ENCODE results near the gene THG1L.

Gene THG1L

GRCh38 chr5:157761690-157762621 is 30.7 kb downstream of the THG1L start:
- H3K27ac ChIP-seq (ENCODE audit: low read depth, low read length, severe bottlenecking), result no peak overlapping the region
- no peak overlapping the region for H3K4me3 ChIP-seq (ENCODE audit: extremely low read depth, insufficient read depth, low read length, poor library complexity, severe bottlenecking)
- H3K4me1 ChIP-seq (ENCODE audit: control insufficient read depth, insufficient read depth, low read length, poor library complexity, severe bottlenecking), result no peaks in the 10 kb centered on the region
- 62 to 100% methylated on average over 1 to 7 of the region's 10 CpGs for WGBS, 2 experiments (ENCODE audit: insufficient coverage in 2 of 2)
- H3K9me3 ChIP-seq (ENCODE audit: control insufficient read depth, low read length), result no peaks in the 10 kb centered on the region
- H3K36me3 ChIP-seq (ENCODE audit: control insufficient read depth, insufficient read depth, low read length), result peaks cover 7% of the 10 kb centered on the region

- Histone ChIP-seq H3K4me3 (ENCODE audit: extremely low read depth, insufficient read depth, low read length, poor library complexity, severe bottlenecking) (no peak overlapping the region), H3K9me3 (ENCODE audit: control insufficient read depth, low read length) (no peaks in the 10 kb centered on the region), H3K4me1 (ENCODE audit: control insufficient read depth, insufficient read depth, low read length, poor library complexity, severe bottlenecking) (no peaks in the 10 kb centered on the region), H3K36me3 (ENCODE audit: control insufficient read depth, insufficient read depth, low read length) (peaks cover 7% of the 10 kb centered on the region), H3K27ac (ENCODE audit: low read depth, low read length, severe bottlenecking) (no peak overlapping the region)
- 95 to 100% methylated on average over 5 to 6 of the region's 6 CpGs for WGBS, 2 experiments (ENCODE audit: insufficient coverage in 2 of 2)
Measured at GRCh38 chr5:157764531-157764930, 33.3 kb downstream of the THG1L start.

GRCh38 chr5:157766442-157766841 is 35.2 kb downstream of the THG1L start:
- Histone ChIP-seq H3K4me3 (ENCODE audit: extremely low read depth, insufficient read depth, low read length, poor library complexity, severe bottlenecking) (no peak overlapping the region), H3K36me3 (ENCODE audit: control insufficient read depth, insufficient read depth, low read length) (no peaks in the 10 kb centered on the region), H3K27ac (ENCODE audit: low read depth, low read length, severe bottlenecking) (no peak overlapping the region), H3K4me1 (ENCODE audit: control insufficient read depth, insufficient read depth, low read length, poor library complexity, severe bottlenecking) (no peaks in the 10 kb centered on the region), H3K9me3 (ENCODE audit: control insufficient read depth, low read length) (no peaks in the 10 kb centered on the region)
- 90 to 100% methylated on average over 4 to 5 of the region's 7 CpGs for WGBS, 2 experiments (ENCODE audit: insufficient coverage in 2 of 2)

- WGBS, 2 experiments (ENCODE audit: insufficient coverage in 2 of 2), result 90 to 100% methylated on average over 1 of the region's 1 CpG
Measured at GRCh38 chr5:157766902-157767301, 35.7 kb downstream of the THG1L start.

DNA sequence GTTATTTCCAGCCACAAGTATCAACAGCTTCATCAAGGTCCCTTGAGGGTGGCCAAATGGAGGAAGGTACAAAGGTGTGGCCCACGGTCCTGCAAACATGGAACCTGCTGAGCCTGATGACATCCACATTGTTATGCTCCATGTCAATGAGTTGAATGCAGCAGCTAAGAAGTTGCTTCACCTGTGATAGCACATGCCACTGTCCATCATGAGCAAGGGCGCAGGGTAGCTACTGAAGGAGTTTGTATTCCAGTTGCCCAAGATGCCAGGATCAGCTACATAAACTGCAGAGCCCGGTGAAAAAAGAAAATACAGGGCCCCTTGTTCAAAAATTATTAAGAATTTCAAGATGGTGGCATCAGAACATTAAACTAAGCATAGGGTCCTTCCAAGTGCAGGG is 36.5 kb downstream of the THG1L start:
- no peaks in the 10 kb centered on the region for H3K36me3 ChIP-seq (ENCODE audit: control insufficient read depth, insufficient read depth, low read length)
- no peaks in the 10 kb centered on the region for H3K9me3 ChIP-seq (ENCODE audit: control insufficient read depth, low read length)
- no peak overlapping the region for H3K4me3 ChIP-seq (ENCODE audit: extremely low read depth, insufficient read depth, low read length, poor library complexity, severe bottlenecking)
- H3K4me1 ChIP-seq (ENCODE audit: control insufficient read depth, insufficient read depth, low read length, poor library complexity, severe bottlenecking), result no peaks in the 10 kb centered on the region
- H3K27ac ChIP-seq (ENCODE audit: low read depth, low read length, severe bottlenecking), result no peak overlapping the region
- 85% methylated on average over 2 to 3 of the region's 3 CpGs for WGBS, 2 experiments (ENCODE audit: insufficient coverage in 2 of 2)

More at GRCh38 chr5:157766902-157767301, 35.7 kb downstream of the THG1L start:
- no peaks in the 10 kb centered on the region for H3K36me3 ChIP-seq (ENCODE audit: control insufficient read depth, insufficient read depth, low read length)
- H3K4me3 ChIP-seq (ENCODE audit: extremely low read depth, insufficient read depth, low read length, poor library complexity, severe bottlenecking), result no peak overlapping the region
- H3K4me1 ChIP-seq (ENCODE audit: control insufficient read depth, insufficient read depth, low read length, poor library complexity, severe bottlenecking), result no peaks in the 10 kb centered on the region
- no peak overlapping the region for H3K27ac ChIP-seq (ENCODE audit: low read depth, low read length, severe bottlenecking)
- no peaks in the 10 kb centered on the region for H3K9me3 ChIP-seq (ENCODE audit: control insufficient read depth, low read length)

- H3K9me3 ChIP-seq (ENCODE audit: control insufficient read depth, low read length), result no peaks in the 10 kb centered on the region
- no peaks in the 10 kb centered on the region for H3K4me1 ChIP-seq (ENCODE audit: control insufficient read depth, insufficient read depth, low read length, poor library complexity, severe bottlenecking)
- 83 to 90% methylated on average over 2 of the region's 4 CpGs for WGBS, 2 experiments (ENCODE audit: insufficient coverage in 2 of 2)
- H3K27ac ChIP-seq (ENCODE audit: low read depth, low read length, severe bottlenecking), result no peak overlapping the region
- H3K4me3 ChIP-seq (ENCODE audit: extremely low read depth, insufficient read depth, low read length, poor library complexity, severe bottlenecking), result no peak overlapping the region
- H3K36me3 ChIP-seq (ENCODE audit: control insufficient read depth, insufficient read depth, low read length), result no peaks in the 10 kb centered on the region
Measured at GRCh38 chr5:157770665-157771064, 39.4 kb downstream of the THG1L start.

DNA sequence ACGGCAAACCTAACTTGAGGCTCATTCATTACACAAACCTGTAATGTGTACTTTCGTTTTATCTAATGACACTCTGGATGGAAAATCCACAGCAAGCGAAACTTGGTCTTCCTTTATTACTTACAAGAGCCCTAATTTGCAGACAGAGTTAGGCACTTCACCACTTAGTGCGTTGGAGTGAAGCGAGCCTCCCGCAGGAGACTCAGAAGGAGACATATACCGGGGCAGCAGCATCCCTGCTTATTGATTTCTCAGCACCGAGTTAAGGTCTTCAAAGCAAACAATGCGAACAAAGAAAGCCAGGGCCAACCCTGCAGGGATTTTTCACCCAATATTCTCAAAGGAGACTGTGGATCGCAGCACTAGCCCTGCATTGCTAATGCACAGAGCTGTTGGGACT is 40.9 kb downstream of the THG1L start:
- Histone ChIP-seq H3K9me3 (ENCODE audit: control insufficient read depth, low read length) (no peaks in the 10 kb centered on the region), H3K36me3 (ENCODE audit: control insufficient read depth, insufficient read depth, low read length) (no peaks in the 10 kb centered on the region), H3K27ac (ENCODE audit: low read depth, low read length, severe bottlenecking) (no peak overlapping the region), H3K4me1 (ENCODE audit: control insufficient read depth, insufficient read depth, low read length, poor library complexity, severe bottlenecking) (no peaks in the 10 kb centered on the region), H3K4me3 (ENCODE audit: extremely low read depth, insufficient read depth, low read length, poor library complexity, severe bottlenecking) (no peak overlapping the region)
- WGBS, 2 experiments (ENCODE audit: insufficient coverage in 2 of 2), result 80 to 86% methylated on average over 9 to 10 of the region's 10 CpGs

DNA sequence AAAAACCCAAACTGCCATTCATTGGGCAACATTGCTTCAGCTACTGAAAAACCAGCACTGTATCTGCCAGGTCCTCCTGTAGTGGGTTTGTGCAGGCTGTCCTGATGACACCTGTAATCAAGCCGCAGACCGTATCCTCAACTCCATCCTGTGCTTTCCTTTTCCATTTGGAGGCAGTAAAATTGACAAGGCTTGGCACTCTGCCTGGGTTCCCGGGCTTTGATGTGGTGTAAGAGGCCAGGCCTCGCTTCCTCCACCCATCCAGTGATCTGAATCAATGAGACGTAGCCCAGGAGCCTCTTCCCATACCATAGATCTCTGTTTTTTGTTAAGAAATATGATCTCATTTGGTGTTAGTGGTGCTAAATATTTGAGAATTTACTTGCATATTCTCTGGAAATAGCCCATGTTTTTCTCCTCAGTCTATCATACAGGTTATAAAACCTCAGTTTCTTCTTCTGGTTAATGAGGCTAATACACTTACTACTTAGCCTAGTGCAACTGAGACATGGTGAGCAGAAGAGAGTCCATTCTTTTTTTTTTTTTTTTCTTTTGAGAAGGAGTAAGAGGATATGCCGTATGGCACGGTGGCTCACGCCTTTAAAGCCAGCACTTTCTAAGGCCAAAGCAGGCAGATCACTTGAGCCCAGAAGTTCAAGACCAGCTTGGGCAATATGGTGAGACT is 47.0 kb downstream of the THG1L start:
- WGBS, 2 experiments (ENCODE audit: insufficient coverage in 2 of 2), result 70 to 93% methylated on average over 2 to 7 of the region's 8 CpGs
- no peaks in the 10 kb centered on the region for H3K9me3 ChIP-seq (ENCODE audit: control insufficient read depth, low read length)
- no peaks in the 10 kb centered on the region for H3K4me1 ChIP-seq (ENCODE audit: control insufficient read depth, insufficient read depth, low read length, poor library complexity, severe bottlenecking)
- no peak overlapping the region for H3K4me3 ChIP-seq (ENCODE audit: extremely low read depth, insufficient read depth, low read length, poor library complexity, severe bottlenecking)
- H3K27ac ChIP-seq (ENCODE audit: low read depth, low read length, severe bottlenecking), result no peak overlapping the region
- no peaks in the 10 kb centered on the region for H3K36me3 ChIP-seq (ENCODE audit: control insufficient read depth, insufficient read depth, low read length)

GRCh38 chr5:157779221-157779620 is 48.0 kb downstream of the THG1L start:
- H3K4me1 ChIP-seq (ENCODE audit: control insufficient read depth, insufficient read depth, low read length, poor library complexity, severe bottlenecking), result no peaks in the 10 kb centered on the region
- no peaks in the 10 kb centered on the region for H3K36me3 ChIP-seq (ENCODE audit: control insufficient read depth, insufficient read depth, low read length)
- 80 to 86% methylated on average over 2 to 4 of the region's 6 CpGs for WGBS, 2 experiments (ENCODE audit: insufficient coverage in 2 of 2)
- H3K4me3 ChIP-seq (ENCODE audit: extremely low read depth, insufficient read depth, low read length, poor library complexity, severe bottlenecking), result no peak overlapping the region
- H3K9me3 ChIP-seq (ENCODE audit: control insufficient read depth, low read length), result no peaks in the 10 kb centered on the region
- H3K27ac ChIP-seq (ENCODE audit: low read depth, low read length, severe bottlenecking), result no peak overlapping the region

- peaks cover 34% of the 10 kb centered on the region for H3K36me3 ChIP-seq (ENCODE audit: control insufficient read depth, insufficient read depth, low read length)
- 100% methylated on average over 1 of the region's 3 CpGs for WGBS, 2 experiments (ENCODE audit: insufficient coverage in 2 of 2)
Measured at GRCh38 chr5:157785801-157786200, 54.6 kb downstream of the THG1L start.

More at GRCh38 chr5:157785801-157786200, 54.6 kb downstream of the THG1L start:
- H3K4me3 ChIP-seq (ENCODE audit: extremely low read depth, insufficient read depth, low read length, poor library complexity, severe bottlenecking), result no peak overlapping the region
- H3K27ac ChIP-seq (ENCODE audit: low read depth, low read length, severe bottlenecking), result no peak overlapping the region
- H3K9me3 ChIP-seq (ENCODE audit: control insufficient read depth, low read length), result no peaks in the 10 kb centered on the region
- H3K4me1 ChIP-seq (ENCODE audit: control insufficient read depth, insufficient read depth, low read length, poor library complexity, severe bottlenecking), result no peaks in the 10 kb centered on the region

All from mesodermal cell (in vitro differentiated cells).